ENCODE measurements around the gene GNB3. TPM values are rescaled to one million over a fixed set of nuclear protein-coding genes. Genes with fewer than 3 reads are reported as not detected.

GNB3 gene
- total RNA-seq, 1 experiment from 2014 or later, result 14.0 TPM

- TF ChIP-seq ZNF281 (CRISPR knock-in tag; IDR thresholded peaks at IDR 0.05), result no peak
- no peak for TF ChIP-seq CTCF (IDR thresholded peaks at IDR 0.05)
- no peak for TF ChIP-seq ZNF396 (CRISPR knock-in tag; IDR thresholded peaks at IDR 0.05; ENCODE audit: borderline replicate concordance)
- no peak for TF ChIP-seq ZNF423 (CRISPR knock-in tag; IDR thresholded peaks at IDR 0.05)
- no peak for TF ChIP-seq ZNF416 (CRISPR knock-in tag; IDR thresholded peaks at IDR 0.05)
- no peak for TF ChIP-seq HMGA2 (CRISPR knock-in tag; IDR thresholded peaks at IDR 0.05)
- TF ChIP-seq E2F1 (CRISPR knock-in tag; IDR thresholded peaks at IDR 0.05), result no peak
- TF ChIP-seq AFF4 (CRISPR knock-in tag; IDR thresholded peaks at IDR 0.05; ENCODE audit: borderline replicate concordance), result no peak
- TF ChIP-seq NFATC4 (CRISPR knock-in tag; IDR thresholded peaks at IDR 0.05), result no peak
Measured at GRCh38 chr12:6823182-6824084, 17.3 kb upstream of the GNB3 start (continued).

GRCh38 chr12:6824085-6824775 lies 16.5 kb upstream of the GNB3 start:
- CTCF ChIA-PET, result interaction anchor here (0.8 to 8.9 kb wide), 19 partner anchors 8 to 204 kb away, joined by 3 to 112 read pairs (median 6); partner anchors contain the start of genes CDCA3, GNB3, LAG3 and MLF2
- Mint-ChIP-seq H3K4me3 (peak overlapping the region; percentile 78), H3K27ac (no peak overlapping the region), H3K4me1 (peaks cover 67% of the 10 kb centered on the region), H3K36me3 (peaks cover 5% of the 10 kb centered on the region; the same call in 1 of the 2 replicates), H3K27me3 (ENCODE audit: low read depth) (peaks cover 58% of the 10 kb centered on the region), H3K9me3 (no peaks in the 10 kb centered on the region)
- POLR2A ChIA-PET, result interaction anchor here (0.6 to 1.6 kb wide), 6 partner anchors 35 to 71 kb away, joined by 3 to 9 read pairs (median 4); partner anchors contain the start of genes CD4, MLF2 and PTMS
- no peak for DNase-seq (ENCODE audit: low spot score)
- no peak for ATAC-seq
- TF ChIP-seq CREM (CRISPR knock-in tag; IDR thresholded peaks at IDR 0.05) (no peak), ARID4B (CRISPR knock-in tag; IDR thresholded peaks at IDR 0.05; ENCODE audit: borderline replicate concordance) (no peak), ZNF423 (CRISPR knock-in tag; IDR thresholded peaks at IDR 0.05) (no peak), ZNF425 (CRISPR knock-in tag; conservative IDR thresholded peaks at IDR 0.05) (no peak), ESRRA (CRISPR knock-in tag; IDR thresholded peaks at IDR 0.05; ENCODE audit: borderline replicate concordance) (no peak), GABPB1 (CRISPR knock-in tag; IDR thresholded peaks at IDR 0.05) (no peak), CBFB (CRISPR knock-in tag; IDR thresholded peaks at IDR 0.05; ENCODE audit: low read depth) (no peak)

Measured in WTC11 (cell line).